Nucleus accumbens (tissue), 56 donors: ENCODE measurements around the gene IL1B.

Experiments used
- DNase-seq, 56 donors: peaks; one replicate each; lab custom pipeline; 2025; lab: John Stamatoyannopoulos, UW

Gene IL1B

DNA sequence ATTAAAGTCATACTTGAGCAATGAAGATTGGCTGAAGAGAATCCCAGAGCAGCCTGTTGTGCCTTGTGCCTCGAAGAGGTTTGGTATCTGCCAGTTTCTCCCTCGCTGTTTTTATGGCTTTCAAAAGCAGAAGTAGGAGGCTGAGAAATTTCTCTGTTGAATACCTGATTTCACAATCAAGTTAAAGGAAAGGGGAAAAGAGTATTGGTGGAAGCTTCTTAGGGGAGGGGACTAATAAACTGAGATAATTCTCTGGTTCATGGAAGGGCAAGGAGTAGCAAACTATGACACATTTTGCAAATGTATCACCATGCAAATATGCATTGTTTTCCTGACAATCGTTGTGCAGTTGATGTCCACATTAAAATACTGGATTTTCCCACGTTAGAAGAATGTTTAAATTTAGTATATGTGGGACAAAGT, at the start of gene IL1B:
Gene IL1B (minus strand): TSS at position 85 of the 423 bp plus-strand sequence. CDS start 550 bp downstream, outside the sequence.
- DNase-seq, result no peak

DNA sequence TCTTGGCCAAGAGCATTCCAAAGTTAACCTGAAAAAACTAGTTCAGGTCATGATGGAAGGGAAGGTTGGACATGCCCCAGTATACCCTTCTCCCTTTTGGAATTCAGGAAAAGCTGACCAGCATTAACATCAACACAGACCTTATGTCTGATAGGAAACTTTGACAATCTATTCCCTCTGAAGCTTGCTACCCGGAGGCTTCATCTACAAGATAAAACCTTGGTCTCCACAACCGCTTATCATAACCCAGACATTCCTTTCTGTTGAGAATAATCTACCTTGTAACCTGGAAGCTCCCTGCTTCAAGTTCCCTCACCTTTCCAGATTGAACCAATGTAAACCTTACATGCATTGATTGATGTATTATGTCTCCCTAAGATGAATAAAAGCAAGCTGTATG, 49.7 kb upstream of the IL1B start:
- no peak for DNase-seq

DNA sequence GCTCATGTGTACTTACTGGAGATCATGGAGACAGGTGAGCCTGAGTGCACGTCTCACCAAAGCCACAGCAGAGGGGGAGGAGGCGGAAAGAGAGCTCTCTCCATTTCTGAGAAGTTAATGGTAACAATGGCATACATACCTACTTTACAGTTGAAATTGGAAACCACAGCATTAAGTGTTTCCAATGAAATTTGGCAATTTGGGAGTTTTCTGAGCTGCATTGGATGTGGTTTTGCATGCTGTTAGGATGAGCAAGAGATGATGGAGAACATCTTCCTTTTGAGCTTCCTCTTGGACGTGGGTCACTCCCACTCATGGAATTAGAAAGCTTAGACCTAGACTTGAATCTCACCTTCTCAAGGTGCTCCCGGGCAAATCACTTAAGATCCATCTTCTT, 48.9 kb upstream of the IL1B start:
- no peak for DNase-seq

DNA sequence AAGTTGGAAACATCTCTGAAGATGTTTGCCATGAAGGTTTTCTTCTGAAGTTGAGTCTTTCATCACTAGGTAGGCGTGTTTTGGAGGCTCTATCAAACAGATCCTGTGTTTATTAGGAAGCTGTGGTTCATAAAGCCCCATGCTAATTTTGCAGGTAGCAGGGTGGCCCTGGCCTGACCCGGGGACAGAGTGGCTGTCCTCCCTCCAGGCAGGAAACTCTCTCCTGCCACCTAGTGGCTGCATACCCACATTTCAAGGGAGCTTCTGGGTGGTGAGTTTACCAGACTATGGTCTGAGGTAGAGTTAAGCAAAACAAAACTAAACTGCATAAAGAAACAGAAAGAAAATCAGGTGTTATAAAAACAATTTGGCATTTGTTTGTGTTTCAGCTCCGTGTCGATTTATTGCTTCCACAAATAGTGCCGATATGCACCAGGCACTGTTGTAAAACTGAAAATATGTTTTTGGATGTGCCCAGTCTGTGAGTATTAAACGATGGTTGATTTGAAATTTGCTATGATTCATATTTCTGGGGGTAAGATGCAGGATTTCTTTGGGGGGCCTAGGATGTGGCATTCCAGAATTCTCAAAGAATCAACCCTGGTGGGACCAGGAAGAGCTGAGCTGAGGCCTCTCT, 48.4 kb upstream of the IL1B start:
- peak in 14 of 56 donors; percentile 5 to 44 (median 18) for DNase-seq

DNA sequence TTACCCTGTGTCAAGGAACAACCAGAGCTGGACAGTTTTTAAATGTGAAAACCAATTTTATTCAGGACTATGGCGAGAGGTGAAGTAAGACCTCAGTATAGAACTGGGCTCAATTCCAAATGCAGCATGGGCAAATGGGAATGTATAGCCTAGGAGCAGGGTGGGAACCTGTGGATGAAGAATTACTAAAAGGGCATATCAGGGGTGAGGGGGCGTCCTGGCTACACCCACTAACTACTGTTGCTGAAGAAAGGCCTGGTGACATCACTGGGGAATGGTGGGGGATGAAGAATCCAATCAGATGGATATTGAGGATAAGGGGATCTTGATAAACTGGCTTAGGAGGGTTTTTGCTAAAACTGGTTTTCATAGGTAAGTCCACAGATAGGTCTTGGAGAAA, 47.1 kb upstream of the IL1B start:
- no peak for DNase-seq

DNA sequence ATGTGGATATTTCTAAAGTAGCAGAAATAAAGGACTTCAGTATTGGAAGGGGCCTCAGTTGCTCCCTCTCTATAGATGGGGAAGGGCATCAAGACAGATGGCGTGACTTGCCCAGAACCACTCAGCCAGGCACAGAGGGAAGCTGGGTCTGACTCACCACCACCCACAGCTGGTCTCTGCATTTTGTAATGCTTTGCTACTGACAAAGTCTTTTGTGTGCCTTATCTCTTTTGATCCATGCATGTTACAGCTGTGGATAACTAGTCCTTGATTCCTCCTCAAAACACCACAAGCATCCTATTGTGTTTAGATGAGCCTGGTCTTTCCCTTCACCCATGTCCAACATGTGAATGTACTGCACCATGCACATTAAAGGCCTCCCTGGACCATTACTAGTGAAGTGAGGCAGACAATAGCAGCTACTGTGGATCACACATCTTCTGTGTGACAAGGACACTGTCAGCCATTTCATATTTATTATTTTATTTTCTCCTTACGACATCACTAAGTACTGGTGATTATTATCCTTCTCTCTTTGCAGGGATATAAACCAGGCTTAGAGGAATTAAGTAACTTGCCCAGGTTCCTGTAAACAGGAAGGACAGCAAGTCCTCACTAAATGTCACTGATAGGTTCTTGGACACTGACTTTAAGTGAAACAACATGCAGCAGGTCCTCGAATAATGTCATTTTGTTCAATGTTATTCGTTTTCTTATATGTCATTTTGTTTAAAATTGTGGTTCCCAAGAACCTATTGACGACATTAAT, 44.8 kb upstream of the IL1B start:
- peak in 33 of 56 donors; percentile 8 to 71 (median 26) for DNase-seq

DNA sequence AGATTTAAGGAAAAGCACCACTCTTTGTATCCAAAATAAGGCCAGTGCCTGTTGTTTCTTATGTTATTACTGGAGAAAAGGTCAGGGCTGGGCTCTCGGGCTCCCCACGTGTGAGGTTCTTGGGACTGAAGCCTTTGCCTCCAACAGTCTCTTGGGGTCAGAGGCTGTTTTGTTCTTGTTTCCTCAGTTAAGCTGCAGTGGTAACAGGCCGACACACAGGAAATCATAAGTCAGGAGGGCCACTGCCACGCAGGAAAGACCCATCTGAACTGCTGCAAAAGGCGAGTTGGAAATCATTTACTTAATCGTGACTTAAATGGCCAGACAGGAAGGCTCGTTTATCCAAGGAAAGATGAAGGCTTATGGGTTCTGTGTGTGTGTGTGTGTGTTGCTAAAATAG, 44.1 kb upstream of the IL1B start:
- no peak for DNase-seq

DNA sequence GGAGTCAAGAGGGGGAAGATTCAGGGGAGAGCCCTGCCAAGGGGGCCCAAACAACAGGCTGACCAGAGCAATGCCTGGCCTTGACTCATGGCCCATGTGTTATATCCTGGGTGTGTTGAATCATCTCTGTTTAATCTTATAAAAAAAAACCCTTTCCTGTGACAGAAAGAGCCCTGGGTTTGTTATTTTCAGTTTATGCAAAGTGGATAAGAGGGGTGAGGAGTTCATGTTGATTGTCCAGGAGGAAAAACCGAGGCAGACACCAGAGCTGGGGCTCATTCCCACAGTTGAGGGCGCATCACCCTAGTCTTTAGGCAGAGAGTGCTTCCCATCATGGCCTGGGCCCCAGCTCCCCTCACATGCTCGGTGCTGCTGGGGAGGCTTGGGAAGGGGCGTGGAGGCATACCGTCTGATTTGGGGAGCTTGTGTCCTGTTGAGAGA, 43.5 kb upstream of the IL1B start:
- DNase-seq, result no peak

DNA sequence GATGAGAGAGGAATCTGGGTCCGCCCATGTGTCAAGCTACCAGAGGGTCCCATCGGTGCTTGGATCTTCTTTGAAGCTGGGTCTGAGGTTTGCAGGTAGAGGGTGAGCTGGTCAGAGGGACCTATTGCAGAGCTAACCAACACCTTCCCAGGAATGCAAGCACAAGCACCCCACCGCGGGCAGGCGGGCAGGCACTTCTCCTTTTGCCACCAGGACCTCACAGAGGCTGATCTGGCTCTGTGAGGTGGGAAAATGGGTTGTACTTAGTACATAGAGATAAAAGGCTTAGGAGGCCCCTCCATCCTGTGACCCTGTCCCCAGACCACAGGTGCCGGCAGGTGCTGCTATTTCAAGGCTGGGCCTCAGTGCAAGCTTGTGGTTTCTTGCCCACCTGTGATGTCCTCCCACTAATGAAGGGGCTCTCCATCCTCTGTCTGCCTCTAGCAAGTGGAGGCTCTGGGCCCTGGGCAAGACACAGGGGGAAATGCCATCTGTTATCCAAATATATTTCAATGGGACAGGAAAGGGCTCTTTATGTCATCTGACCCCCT, 43.0 kb upstream of the IL1B start:
- peak in 1 of 56 donors; percentile 4 for DNase-seq

DNA sequence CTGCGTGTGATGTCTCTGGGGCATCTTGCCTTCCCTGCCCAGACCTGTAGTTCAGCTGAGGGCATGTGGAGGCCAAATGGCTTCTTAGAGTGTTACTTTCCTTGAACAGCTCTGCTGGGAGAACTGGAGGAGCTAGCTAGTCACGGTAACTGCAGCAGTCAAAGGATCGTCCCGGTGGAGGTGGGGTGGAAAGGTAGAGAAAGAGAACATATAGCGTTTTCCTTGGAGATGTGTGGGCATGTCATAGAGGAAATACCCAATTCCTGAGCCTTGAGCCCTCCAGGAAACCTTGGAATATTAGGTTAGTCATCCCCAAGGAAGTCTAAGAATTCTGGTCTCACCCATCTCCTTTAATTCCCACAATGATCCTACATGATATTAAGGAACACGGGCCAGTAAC, 40.8 kb upstream of the IL1B start:
- no peak for DNase-seq

DNA sequence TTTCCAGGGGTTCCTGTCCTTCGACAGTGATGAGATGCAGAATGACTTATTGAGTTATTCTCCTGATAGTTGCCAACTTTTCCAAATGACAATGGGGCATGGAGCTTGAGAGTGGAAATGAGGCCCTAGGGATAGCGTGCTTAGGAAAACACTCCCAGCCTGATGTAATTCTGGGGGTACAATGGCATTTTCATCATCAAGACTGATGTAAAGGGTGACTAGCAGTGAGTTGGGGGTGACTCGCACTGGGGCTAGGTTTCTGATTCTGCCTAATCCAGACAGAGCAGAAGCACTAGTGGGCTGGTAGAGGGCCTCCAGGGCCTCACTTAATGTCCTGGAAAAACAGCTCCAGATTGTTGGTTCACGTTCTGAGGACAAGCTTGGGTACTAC, 40.4 kb upstream of the IL1B start:
- no peak for DNase-seq

DNA sequence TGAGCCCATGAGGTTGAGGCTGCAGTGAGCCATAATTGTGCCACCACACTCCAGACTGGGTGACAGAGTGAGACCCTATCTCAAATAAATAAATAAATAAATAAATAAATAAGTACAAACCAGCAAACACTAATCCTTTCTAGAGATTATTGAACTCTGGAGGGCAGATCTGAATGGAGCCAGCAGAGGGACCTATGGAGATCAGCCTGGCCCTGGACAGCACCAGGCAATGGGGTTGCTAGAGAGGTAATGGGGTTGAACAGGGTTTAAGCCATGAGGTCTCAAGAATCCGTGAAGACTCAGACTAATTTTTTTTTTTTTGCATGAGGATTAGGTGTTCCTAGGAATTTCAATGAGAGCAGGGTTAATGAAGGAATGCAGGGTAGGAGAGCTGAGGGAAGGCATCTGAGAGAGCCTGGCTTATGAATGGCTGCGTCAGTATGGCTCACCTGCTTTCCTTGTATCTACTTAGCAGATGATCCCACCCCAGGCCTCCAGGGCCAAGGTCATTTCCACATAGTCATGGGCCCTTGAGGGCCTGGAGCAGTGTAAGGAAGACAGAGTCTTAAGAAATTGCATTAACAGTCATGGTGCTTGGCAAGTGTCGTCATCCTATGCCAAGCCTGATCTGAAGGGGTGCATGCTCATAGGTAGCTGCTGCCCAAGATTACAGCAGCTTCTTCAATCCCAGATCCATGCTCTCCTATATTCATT, 39.8 kb upstream of the IL1B start:
- no peak for DNase-seq

DNA sequence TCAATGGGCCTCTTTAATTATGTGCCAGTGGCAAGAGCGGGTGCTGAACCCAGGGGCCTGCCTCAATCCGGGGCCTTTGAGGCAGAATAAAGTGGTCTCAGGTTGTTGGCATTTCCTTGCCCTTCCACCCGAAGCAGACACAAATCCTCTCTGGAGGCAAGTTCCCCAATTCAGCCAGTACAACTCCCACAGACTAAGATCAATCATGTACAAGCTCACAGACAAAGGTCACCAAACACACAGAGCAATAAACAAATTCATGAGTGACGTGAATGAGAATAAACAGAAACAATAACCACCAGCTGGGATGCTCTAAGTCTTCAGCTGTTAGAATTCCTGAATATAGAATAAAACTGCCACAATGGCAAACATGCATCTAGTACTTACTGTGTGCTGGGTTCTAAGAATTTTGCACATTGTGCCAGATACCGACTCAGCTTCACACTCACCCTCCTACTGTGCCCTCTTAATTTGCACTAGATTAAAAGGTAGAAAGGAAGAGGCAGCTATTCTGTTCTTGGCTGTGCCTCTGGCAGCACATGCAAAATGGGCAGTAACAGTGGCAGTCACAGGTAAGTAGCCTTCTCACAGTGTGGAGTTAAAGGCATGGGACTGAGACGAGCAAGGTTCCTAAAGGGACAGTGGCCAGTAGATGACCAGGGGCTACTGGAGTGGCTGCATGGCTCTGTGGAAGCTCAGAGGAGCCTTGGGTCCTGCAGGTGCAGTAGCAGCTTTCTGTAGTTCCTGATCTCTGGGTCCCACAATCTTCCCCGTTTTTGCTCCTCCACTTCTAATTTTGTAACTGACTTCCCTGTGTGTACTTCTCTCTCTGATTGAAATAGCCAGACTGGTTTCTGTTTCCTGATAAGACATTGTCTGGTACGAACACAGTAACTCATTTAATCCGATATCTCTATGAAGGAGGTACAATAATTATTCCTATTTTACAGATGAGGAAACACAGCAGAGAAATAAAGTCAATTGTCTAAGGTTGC, 34.6 kb upstream of the IL1B start:
- DNase-seq, result no peak

DNA sequence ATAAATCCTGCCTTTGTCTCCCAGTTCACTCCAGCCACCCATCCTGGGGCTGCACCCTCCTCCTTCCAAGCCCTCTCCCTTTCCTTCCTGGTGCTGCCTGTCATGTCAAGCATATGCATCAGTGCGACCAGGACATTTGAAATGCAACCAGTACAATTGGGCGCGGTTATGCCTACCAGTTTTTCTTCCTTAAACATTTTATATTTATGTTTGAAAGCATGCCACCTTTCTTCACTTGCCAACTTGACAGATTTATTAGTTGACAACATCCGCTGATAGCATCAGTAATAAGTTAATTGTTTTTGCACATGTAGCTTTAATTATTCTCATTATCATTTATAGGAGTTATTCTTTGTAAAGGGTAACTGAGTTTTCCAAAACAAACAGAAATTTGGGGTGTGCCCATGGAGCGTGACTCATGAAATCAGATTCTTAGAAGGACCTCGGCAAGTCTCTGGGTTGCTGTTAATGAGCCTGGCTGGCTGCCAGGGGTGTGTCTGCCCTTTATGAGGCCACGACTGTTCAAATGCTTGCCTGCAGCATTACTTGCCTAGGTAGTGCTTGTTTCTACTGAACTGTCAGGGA, 32.8 kb upstream of the IL1B start:
- peak in 2 of 56 donors; percentile 5 to 39 for DNase-seq

DNA sequence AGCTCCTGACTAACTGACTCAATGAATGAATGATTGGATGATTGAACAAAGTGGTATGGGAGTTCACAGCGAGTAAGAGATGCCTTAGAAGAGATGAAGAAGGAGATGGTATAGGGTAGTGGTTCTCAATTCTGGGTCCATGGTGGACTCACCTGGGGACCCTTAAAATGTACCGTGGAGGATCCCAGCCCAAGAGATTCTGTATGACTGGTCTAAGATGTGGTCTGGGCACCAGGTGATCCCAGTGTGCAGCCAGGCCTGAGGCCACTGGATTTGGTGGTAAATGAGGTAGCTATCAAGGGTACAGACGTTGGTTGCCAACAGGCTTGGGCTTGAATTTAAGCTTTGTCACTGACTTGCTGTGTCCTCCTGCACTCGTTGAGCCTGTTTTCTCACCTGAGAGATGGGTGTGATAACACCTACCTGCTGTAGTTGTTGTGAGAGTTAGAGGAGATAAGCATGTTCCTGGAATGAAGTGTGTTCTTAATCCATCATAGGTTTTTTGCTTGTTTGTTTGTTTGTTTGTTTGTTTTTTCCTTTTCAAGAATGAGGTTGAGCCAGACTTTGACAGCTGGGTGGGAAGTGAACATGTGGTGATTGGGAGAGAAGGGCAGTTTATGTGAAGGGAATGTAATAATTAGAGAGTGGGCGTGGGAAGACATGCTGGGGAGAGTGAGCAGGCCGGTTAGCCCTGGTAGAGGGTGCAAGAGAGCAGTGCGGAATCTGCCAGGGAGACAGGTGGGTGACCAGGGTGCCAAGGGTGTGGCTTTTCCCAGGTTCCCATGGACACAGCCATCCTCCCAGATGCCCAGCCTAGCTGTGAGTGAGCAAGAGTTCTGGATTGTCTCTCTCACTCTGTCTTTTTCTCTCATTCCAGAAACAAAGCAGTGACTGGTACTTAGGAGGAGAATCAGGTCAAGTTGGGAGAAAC, 31.4 kb upstream of the IL1B start:
- DNase-seq, result no peak

DNA sequence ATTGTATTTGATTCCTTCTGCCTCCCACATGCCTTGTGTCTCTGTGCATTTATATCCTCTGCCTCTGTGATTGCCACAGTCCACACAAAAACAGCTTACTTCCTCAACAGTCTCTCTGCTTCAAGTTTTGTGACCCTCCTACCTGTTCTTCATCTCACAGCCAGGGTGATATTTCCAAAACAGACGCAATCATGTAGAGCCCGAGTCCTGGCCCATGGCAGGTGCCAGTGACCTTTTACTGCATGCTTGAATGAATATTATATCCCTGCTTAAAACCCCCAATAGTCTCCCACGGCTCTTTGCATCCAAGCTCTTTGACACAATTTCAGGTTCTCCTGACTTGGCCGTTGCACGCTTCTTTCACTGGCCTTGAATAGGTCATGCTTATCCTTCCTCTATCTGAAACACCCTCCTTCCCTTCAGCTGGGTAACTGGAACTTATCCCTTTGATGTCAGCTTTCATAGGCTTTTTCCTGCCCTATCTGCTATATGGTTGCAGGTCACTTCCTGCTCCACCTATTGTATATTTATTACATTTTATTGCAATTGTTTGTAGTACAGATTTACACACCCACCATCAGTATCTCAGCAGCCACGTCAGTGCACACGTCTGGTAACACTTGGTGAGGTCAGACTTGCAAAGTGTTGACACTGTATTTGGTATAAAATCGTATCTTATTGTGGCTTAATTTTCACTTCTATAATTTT, 29.7 kb upstream of the IL1B start:
- DNase-seq, result no peak

DNA sequence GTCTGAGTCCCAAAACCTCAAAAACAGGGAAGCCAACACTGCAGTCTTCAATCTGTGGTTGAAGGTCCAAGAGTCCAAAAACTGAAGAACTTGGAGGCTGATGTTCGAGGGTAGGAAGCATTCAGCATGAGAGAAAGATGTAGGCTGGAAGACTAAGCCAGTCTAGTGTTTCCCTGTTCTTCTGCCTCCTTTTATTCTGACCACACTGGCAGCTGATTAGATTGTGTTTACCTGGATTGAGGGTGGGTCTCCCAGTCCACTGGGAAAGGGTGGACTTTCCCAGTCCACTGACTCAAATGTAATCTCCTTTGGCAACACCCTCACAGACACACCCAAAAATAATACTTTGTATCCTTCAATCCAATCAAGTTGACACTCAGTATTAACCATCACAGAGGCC, 27.5 kb upstream of the IL1B start:
- DNase-seq, result no peak
